Epithelial cell of prostate (primary cell): Measurements from ENCODE around the gene CARF.

Experiments
- DNase-seq: peaks from one replicate; pipeline ENCODE4 v3.0.0-alpha.2; 2011; ENCODE audit warnings: low read depth, low spot score
- H3K27ac ChIP-seq: fragments of 450-650 bp; 2 replicates; pipeline ENCODE4 v1.5.1; 2017; ENCODE audit warnings: mild to moderate bottlenecking

Gene CARF

GRCh38 chr2:203016716-203017115 lies 104.6 kb downstream of the CARF start:
- DNase-seq: no peak
- peak overlapping the region; percentile 74 for H3K27ac ChIP-seq

GRCh38 chr2:203018181-203018580 lies 106.1 kb downstream of the CARF start:
- DNase-seq: no peak
- no peak overlapping the region for H3K27ac ChIP-seq

- no peak for DNase-seq
- no peak overlapping the region for H3K27ac ChIP-seq
Observed at GRCh38 chr2:203019142-203019541, 107.1 kb downstream of the CARF start.

- no peak overlapping the region for H3K27ac ChIP-seq
- no peak for DNase-seq
Observed at GRCh38 chr2:203021991-203022390, 109.9 kb downstream of the CARF start.

GRCh38 chr2:203022751-203023150 lies 110.7 kb downstream of the CARF start:
- DNase-seq: no peak
- no peak overlapping the region for H3K27ac ChIP-seq

GRCh38 chr2:203025592-203025991 lies 113.5 kb downstream of the CARF start:
- DNase-seq: no peak
- H3K27ac ChIP-seq: no peak overlapping the region

GRCh38 chr2:203030545-203030944 lies 118.5 kb downstream of the CARF start:
- no peak for DNase-seq
- H3K27ac ChIP-seq: no peak overlapping the region

- no peak for DNase-seq
- no peak overlapping the region for H3K27ac ChIP-seq
Observed at GRCh38 chr2:203030991-203031390, 118.9 kb downstream of the CARF start.

GRCh38 chr2:203033395-203033794 lies 121.3 kb downstream of the CARF start:
- no peak for DNase-seq
- H3K27ac ChIP-seq: no peak overlapping the region

GRCh38 chr2:203035879-203036470 lies 123.9 kb downstream of the CARF start:
- no peak for DNase-seq
- peak overlapping the region; percentile 0 for H3K27ac ChIP-seq
